Skeletal muscle tissue (tissue), 4 donors: Measurements from ENCODE around the gene TAGLN3. TPM values are rescaled to one million over a fixed set of nuclear protein-coding genes. Genes with fewer than 3 reads are reported as not detected.
"Not testable (repeated sequence)": the region's sequence is repeated elsewhere in the genome, so short reads cannot be mapped to it uniquely, and the experiment has no call there.

Experiments
- H3K27ac ChIP-seq: one replicate; pipeline ENCODE4 v1.7.0; 2013; ENCODE audit warnings: mild to moderate bottlenecking, low read depth, low read length, inconsistent platforms
- H3K27me3 ChIP-seq, 3 donors: one replicate each; pipeline ENCODE4 v1.7.0; 2013; ENCODE audit warnings: low read length in 3 of 3; ENCODE audit not compliant: control insufficient read depth in 3 of 3, insufficient read depth in 3 of 3
- H3K36me3 ChIP-seq, 3 donors: one replicate each; pipeline ENCODE4 v1.7.0; 2013; ENCODE audit warnings: low read length in 3 of 3; ENCODE audit not compliant: control insufficient read depth in 3 of 3, insufficient read depth in 3 of 3
- H3K4me1 ChIP-seq, 3 donors: one replicate each; pipeline ENCODE4 v1.7.0; 2013; ENCODE audit warnings: low read length in 3 of 3, mild to moderate bottlenecking in 3 of 3; ENCODE audit not compliant: control insufficient read depth in 3 of 3, insufficient read depth in 3 of 3
- H3K4me3 ChIP-seq, 3 donors: one replicate each; pipeline ENCODE4 v1.7.0; 2013; ENCODE audit warnings: low read length in 3 of 3
- H3K9ac ChIP-seq, 3 donors: one replicate each; pipeline ENCODE4 v1.7.0; 2013; ENCODE audit warnings: low read length in 3 of 3, mild to moderate bottlenecking in 3 of 3, moderate library complexity in 2 of 3, low read depth in 1 of 3
- H3K9me3 ChIP-seq, 3 donors: one replicate each; pipeline ENCODE4 v1.7.0; 2013; ENCODE audit warnings: low read length in 3 of 3; ENCODE audit not compliant: control insufficient read depth in 3 of 3
- total RNA-seq: library from RNA; depleted of rRNA; stranded (reverse); fragments of >200 nt; gene quantifications from one replicate; pipeline ENCODE4 v1.2.3, GENCODE V29; 2014
- donor health status: Osteomylitis.

TAGLN3 gene
- total RNA-seq, 1 donor from 2014 or later = 0.52 TPM

- Histone ChIP-seq H3K9ac (no peak overlapping the region), H3K27me3 (no peaks in the 10 kb centered on the region), H3K27ac (no peak overlapping the region), H3K4me1 (no peaks in the 10 kb centered on the region), H3K9me3 (no peaks in the 10 kb centered on the region), H3K4me3 (no peak overlapping the region), H3K36me3 (no peaks in the 10 kb centered on the region)
Observed at GRCh38 chr3:112018712-112019111, 20.0 kb downstream of the TAGLN3 start.

GRCh38 chr3:112019716-112020115 lies 21.0 kb downstream of the TAGLN3 start:
- Histone ChIP-seq H3K4me3 (no peak overlapping the region), H3K9me3 (no peaks in the 10 kb centered on the region)

GRCh38 chr3:112020674-112021085 lies 22.0 kb downstream of the TAGLN3 start:
- Histone ChIP-seq H3K4me3 (no peak overlapping the region), H3K27ac (no peak overlapping the region), H3K4me1 (no peaks in the 10 kb centered on the region), H3K27me3 (no peaks in the 10 kb centered on the region), H3K9me3 (no peaks in the 10 kb centered on the region), H3K36me3 (no peaks in the 10 kb centered on the region), H3K9ac (no peak overlapping the region)

More at GRCh38 chr3:112019716-112020115, 21.0 kb downstream of the TAGLN3 start:
- Histone ChIP-seq H3K4me1 (no peaks in the 10 kb centered on the region), H3K9ac (no peak overlapping the region), H3K27ac (no peak overlapping the region), H3K36me3 (no peaks in the 10 kb centered on the region), H3K27me3 (no peaks in the 10 kb centered on the region)

- H3K27me3 ChIP-seq = no peaks in the 10 kb centered on the region
- no peak overlapping the region for H3K9ac ChIP-seq
- H3K36me3 ChIP-seq = no peaks in the 10 kb centered on the region
- H3K4me1 ChIP-seq = no peaks in the 10 kb centered on the region
- H3K27ac ChIP-seq = no peak overlapping the region
- no peak overlapping the region for H3K4me3 ChIP-seq
- no peaks in the 10 kb centered on the region for H3K9me3 ChIP-seq
Observed at GRCh38 chr3:112027142-112027541, 28.4 kb downstream of the TAGLN3 start.

- no peaks in the 10 kb centered on the region for H3K4me1 ChIP-seq
- H3K27ac ChIP-seq = no peak overlapping the region
- no peaks in the 10 kb centered on the region for H3K27me3 ChIP-seq
Observed at GRCh38 chr3:112027826-112028225, 29.1 kb downstream of the TAGLN3 start.

GRCh38 chr3:112030901-112031300 lies 32.2 kb downstream of the TAGLN3 start:
- Histone ChIP-seq H3K27ac (no peak overlapping the region), H3K4me3 (no peak overlapping the region), H3K4me1 (no peaks in the 10 kb centered on the region)

More at GRCh38 chr3:112027826-112028225, 29.1 kb downstream of the TAGLN3 start:
- H3K4me3 ChIP-seq = no peak overlapping the region
- no peak overlapping the region for H3K9ac ChIP-seq
- H3K36me3 ChIP-seq = no peaks in the 10 kb centered on the region
- no peaks in the 10 kb centered on the region for H3K9me3 ChIP-seq

GRCh38 chr3:112032098-112032731 lies 33.5 kb downstream of the TAGLN3 start:
- Histone ChIP-seq H3K36me3 (no peaks in the 10 kb centered on the region), H3K9ac (no peak overlapping the region), H3K9me3 (no peaks in the 10 kb centered on the region), H3K4me3 (no peak overlapping the region), H3K27me3 (no peaks in the 10 kb centered on the region), H3K27ac (no peak overlapping the region), H3K4me1 (no peaks in the 10 kb centered on the region)

More at GRCh38 chr3:112030901-112031300, 32.2 kb downstream of the TAGLN3 start:
- H3K9me3 ChIP-seq = no peaks in the 10 kb centered on the region
- no peaks in the 10 kb centered on the region for H3K36me3 ChIP-seq
- H3K27me3 ChIP-seq = no peaks in the 10 kb centered on the region
- no peak overlapping the region for H3K9ac ChIP-seq

GRCh38 chr3:112034436-112034835 lies 35.7 kb downstream of the TAGLN3 start, which contains the start of gene TMPRSS7:
TMPRSS7 (plus strand) TSS chr3:112034736; CDS start chr3:112034846, 110 bp downstream.
- no peaks in the 10 kb centered on the region for H3K9me3 ChIP-seq
- no peaks in the 10 kb centered on the region for H3K36me3 ChIP-seq
- no peak within 1 kb of the TSS for H3K4me3 ChIP-seq
- H3K27me3 ChIP-seq = no peaks in the 10 kb centered on the region
- no peak within 1 kb of the TSS for H3K9ac ChIP-seq
- no peaks in the 10 kb centered on the region for H3K4me1 ChIP-seq
- no peak within 1 kb of the TSS for H3K27ac ChIP-seq

- Histone ChIP-seq H3K4me3 (no peak overlapping the region), H3K27ac (no peak overlapping the region), H3K27me3 (no peaks in the 10 kb centered on the region), H3K4me1 (no peaks in the 10 kb centered on the region), H3K9ac (no peak overlapping the region), H3K36me3 (no peaks in the 10 kb centered on the region), H3K9me3 (no peaks in the 10 kb centered on the region)
Observed at GRCh38 chr3:112035241-112035640, 36.5 kb downstream of the TAGLN3 start.

GRCh38 chr3:112037194-112037593 lies 38.5 kb downstream of the TAGLN3 start:
- H3K9ac ChIP-seq, H3K27ac ChIP-seq, H3K27me3 ChIP-seq, H3K9me3 ChIP-seq, H3K4me1 ChIP-seq, H3K4me3 ChIP-seq, H3K36me3 ChIP-seq: not testable (repeated sequence)
